GM12878 (cell line): ENCODE results near the gene TMCC2. TPM values are rescaled to one million over a fixed set of nuclear protein-coding genes. Genes with fewer than 3 reads are reported as not detected.

Experiments
- BHLHE40 ChIP-seq, 2 experiments: fragments of 450-650 bp in 1 of 2; IDR thresholded peaks; 2 replicates each; pipeline ENCODE4 v1.6.1; 2011 to 2017; ENCODE audit warnings: low read depth in 2 of 2, borderline replicate concordance in 1 of 2, improper control_type of control experiment in 1 of 2, low read length in 1 of 2, mild to moderate bottlenecking in 1 of 2
- IKZF1 ChIP-seq: fragments of 450-650 bp; conservative IDR thresholded peaks from 2 replicates; pipeline ENCODE4 v1.6.1; 2017; ENCODE audit warnings: antibody characterized with exemption, mild to moderate bottlenecking
- KAT2A ChIP-seq: conservative IDR thresholded peaks from 2 replicates; pipeline ENCODE4 v1.6.1; 2011; ENCODE audit warnings: low read depth, low read length; ENCODE audit not compliant: control insufficient read depth
- LARP7 ChIP-seq: fragments of 450-650 bp; IDR thresholded peaks from 2 replicates; pipeline ENCODE4 v1.6.1; 2017; ENCODE audit warnings: mild to moderate bottlenecking
- MAX ChIP-seq: IDR thresholded peaks from 2 replicates; pipeline ENCODE4 v1.6.1; 2012; ENCODE audit warnings: low read depth, low read length, improper control_type of control experiment
- NFYB ChIP-seq: IDR thresholded peaks from 2 replicates; pipeline ENCODE4 v1.6.1; 2011; ENCODE audit warnings: low read depth, mild to moderate bottlenecking, low read length, improper control_type of control experiment, moderate library complexity; ENCODE audit not compliant: insufficient read depth
- PRDM15 ChIP-seq: fragments of 450-650 bp; formaldehyde crosslinking; IDR thresholded peaks from 2 replicates; pipeline ENCODE4 v1.4.0; 2020; ENCODE audit warnings: mild to moderate bottlenecking, moderate library complexity
- RAD21 ChIP-seq: IDR thresholded peaks from 2 replicates; pipeline ENCODE4 v1.6.1; 2011; ENCODE audit warnings: mild to moderate bottlenecking, low read depth, low read length, moderate library complexity; ENCODE audit not compliant: insufficient read depth
- RAD51 ChIP-seq: fragments of 450-650 bp; IDR thresholded peaks from 2 replicates; pipeline ENCODE4 v1.6.1; 2016; ENCODE audit warnings: moderate library complexity, mild to moderate bottlenecking, inconsistent platforms
- SKIL ChIP-seq: fragments of 450-650 bp; IDR thresholded peaks from 2 replicates; pipeline ENCODE4 v1.6.1; 2017; ENCODE audit warnings: mild to moderate bottlenecking, low read depth, inconsistent platforms; ENCODE audit not compliant: poor library complexity, severe bottlenecking
- SP1 ChIP-seq: IDR thresholded peaks from one replicate; pipeline ENCODE4 v1.6.1; 2011; ENCODE audit warnings: low read depth, low read length
- SUZ12 ChIP-seq: fragments of 200-600 bp; sonication (generic); IDR thresholded peaks from one replicate; pipeline ENCODE4 v1.6.1; 2018; ENCODE audit warnings: antibody characterized with exemption, mild to moderate bottlenecking; ENCODE audit not compliant: unreplicated experiment
- USF2 ChIP-seq: IDR thresholded peaks from 2 replicates; pipeline ENCODE4 v1.6.1; 2011; ENCODE audit warnings: low read depth, low read length, improper control_type of control experiment, borderline replicate concordance
- polyA plus RNA-seq, 11 experiments: library from polyadenylated mRNA; depleted of rRNA in 4 of 11; unstranded in 6 of 11; stranded (reverse) in 5 of 11; fragments of >200 nt; fragmentation: Nextera tagmentation in 4 of 11; fragmentation: Illumina TruSeq in 1 of 11; extraction: Ambion mirVana in 4 of 11; extraction: Trizol in 1 of 11; gene quantifications; 1 replicate in 1 of 11; 2 replicates in 10 of 11; pipeline versions ENCODE4 v1.2.1 to v1.2.3, GENCODE V29; 2011 to 2016; ENCODE audit warnings: inconsistent platforms in 2 of 11, missing spikeins in 2 of 11, low read depth in 1 of 11
- total RNA-seq, 4 experiments: library from RNA; depleted of rRNA in 3 of 4; stranded (reverse); fragments of >200 nt in 3 of 4; fragmentation: Illumina TruSeq in 1 of 4; extraction: Trizol in 1 of 4; gene quantifications; 2 replicates each; pipeline versions ENCODE4 v1.2.1 to v1.2.3, GENCODE V29; 2013 to 2021

The TMCC2 gene
- total and polyA plus RNA-seq, 10 of the 15 experiments (the other 5 are each of a cell fraction or from before 2014, with no cell fraction given): 0.06 to 2.3 (median 0.76) TPM

GRCh38 chr1:205321162-205321958 lies 93.6 kb downstream of the TMCC2 start, which contains the start of gene NUAK2 (continued):
- peak; percentile 69 for TF ChIP-seq IKZF1
- peak; percentile 46 to 85; a peak in 3 of 4 replicates for TF ChIP-seq BHLHE40 (IDR thresholded peaks at IDR 0.05; ENCODE audit: borderline replicate concordance in 1 of 2, low read depth in 2 of 2, low read length in 1 of 2)
- no peak for TF ChIP-seq KAT2A
- TF ChIP-seq SUZ12: peak; percentile 45
- TF ChIP-seq SP1: peak; percentile 79
- no peak for TF ChIP-seq PRDM15 (CRISPR knock-in tag)
- TF ChIP-seq NFYB: peak; percentile 89
- TF ChIP-seq LARP7: peak; percentile 65; the same call in 1 of the 2 replicates
- peak; percentile 45; the same call in 1 of the 2 replicates for TF ChIP-seq RAD51
- peak; percentile 53 for TF ChIP-seq USF2
- peak; percentile 9; the same call in 1 of the 2 replicates for TF ChIP-seq RAD21
- TF ChIP-seq SKIL: no peak
- TF ChIP-seq MAX: peak; percentile 33
